Stomach (tissue), 9 donors: Measurements from ENCODE around the gene CLDN12. TPM values are rescaled to one million over a fixed set of nuclear protein-coding genes. Genes with fewer than 3 reads are reported as not detected.
A peak's percentile ranks its signal among the peaks of the same experiment; 100 is the strongest.

ENCODE experiments used
- DNase-seq, 2 donors: peaks; one replicate each; pipeline versions ENCODE4 v3.0.0 to v3.0.0-alpha.2; 2013 to 2019
- H3K27ac ChIP-seq, 5 donors: fragments of 200-600 bp in 4 of 5; sonication (generic) in 4 of 5; one replicate each; pipeline ENCODE4 v1.5.1; 2013 to 2019; ENCODE audit warnings: mild to moderate bottlenecking in 1 of 5, moderate library complexity in 1 of 5
- H3K27me3 ChIP-seq, 3 donors: fragments of 200-600 bp; sonication (generic); one replicate each; pipeline ENCODE4 v1.5.1; 2017 to 2019; ENCODE audit warnings: mixed run types in 1 of 3
- H3K36me3 ChIP-seq, 4 donors: fragments of 200-600 bp; sonication (generic); 1 replicate in 3 of 4; 2 replicates in 1 of 4; pipeline ENCODE4 v1.5.1; 2016 to 2019
- H3K4me1 ChIP-seq, 4 donors: fragments of 200-600 bp; sonication (generic); one replicate each; pipeline ENCODE4 v1.5.1; 2016 to 2019
- H3K4me3 ChIP-seq, 4 donors: fragments of 200-600 bp; sonication (generic) in 3 of 4; one replicate each; pipeline ENCODE4 v1.5.1; 2016 to 2019; ENCODE audit warnings: mild to moderate bottlenecking in 1 of 4
- H3K9me3 ChIP-seq, 4 donors: fragments of 200-600 bp; sonication (generic); one replicate each; pipeline ENCODE4 v1.5.1; 2016 to 2019
- CTCF ChIP-seq, 7 experiments: fragments of 450-650 bp in 4 of 7; fragments of 200-600 bp in 3 of 7; sonication (generic) in 3 of 7; IDR thresholded peaks; one replicate each; pipeline ENCODE4 v1.5.1; 2016 to 2019; ENCODE audit warnings: antibody characterized with exemption in 7 of 7, control low read depth in 2 of 7, mild to moderate bottlenecking in 1 of 7
- EP300 ChIP-seq: sonication (generic); formaldehyde crosslinking; IDR thresholded peaks from one replicate; pipeline ENCODE4 v1.6.1; 2017; ENCODE audit warnings: antibody characterized with exemption
- POLR2A ChIP-seq, 4 donors: fragments of 450-650 bp; IDR thresholded peaks; one replicate each; pipeline ENCODE4 v1.6.1; 2016; ENCODE audit warnings: antibody characterized with exemption in 4 of 4, control low read depth in 2 of 4, mild to moderate bottlenecking in 1 of 4, moderate library complexity in 1 of 4
- POLR2AphosphoS5 ChIP-seq, 3 donors: sonication (generic); formaldehyde crosslinking; IDR thresholded peaks; one replicate each; pipeline ENCODE4 v1.6.1; 2016; ENCODE audit warnings: antibody characterized with exemption in 3 of 3
- WGBS, 5 donors: extraction: QIAGEN DNeasy Blood & Tissue Kit in 3 of 5; methylation state at CpG; one replicate each; pipeline versions ENCODE4 v1.1.5 to v1.1.7; 2013 to 2018; 5-methylcytosine and 5-hydroxymethylcytosine counted together
- intact Hi-C: fragments of 100-400 bp; cut with DNase I; formaldehyde crosslinking; loops from one replicate; pipeline ENCODE4 v1.15.1; 2023; ENCODE audit warnings: low total_unique reads
- polyA plus RNA-seq, 3 donors: library from polyadenylated mRNA; stranded (reverse); fragments of 200-250 nt; gene quantifications; one replicate each; pipeline ENCODE4 v1.2.3, GENCODE V29; 2013
- total RNA-seq, 5 donors: library from RNA; depleted of rRNA; stranded (reverse); fragments of >200 nt; gene quantifications; one replicate each; pipeline versions ENCODE4 v1.1.0 to v1.2.3, GENCODE V29; 2014 to 2016
- donor health status: healthy with polysubstance abuse.
- donor health status: Bipolar disorder and iron deficiency.
- donor health status: healthy.

The CLDN12 gene
- total and polyA plus RNA-seq, 8 donors: 6.1 to 26.6 (median 13.3) TPM

DNA sequence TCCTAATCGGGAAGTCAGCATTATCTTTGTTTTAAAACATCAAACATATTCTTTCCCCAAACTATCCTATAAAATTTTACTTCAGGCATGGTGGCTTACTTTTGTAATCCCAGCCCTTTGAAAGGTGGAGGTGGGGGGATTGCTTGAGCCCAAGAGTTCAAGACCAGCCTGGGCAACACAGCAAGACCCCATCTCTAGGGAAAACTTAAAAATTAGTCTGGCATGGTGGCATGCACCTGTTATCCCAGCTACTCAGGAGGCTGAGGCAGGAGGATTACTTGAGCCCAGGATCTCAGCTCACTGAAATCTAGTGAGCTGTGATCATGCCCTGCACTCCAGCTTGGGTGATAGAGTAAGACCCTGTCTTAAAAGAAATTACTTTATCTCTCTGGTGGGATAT is 4.9 kb downstream of the CLDN12 start:
- Histone ChIP-seq H3K4me1 (peaks cover 20 to 84% (median 29%) of the 10 kb centered on the region in 4 donors), H3K36me3 (peaks cover 0 to 52% (median 44%) of the 10 kb centered on the region in 4 donors), H3K27me3 (no peaks in the 10 kb centered on the region), H3K4me3 (no peak overlapping the region), H3K9me3 (no peaks in the 10 kb centered on the region), H3K27ac (peak overlapping the region in 1 of 5 donors; percentile 78)
- no peak for DNase-seq
- TF ChIP-seq CTCF (IDR thresholded peaks at IDR 0.05): no peak
- no peak for TF ChIP-seq POLR2AphosphoS5 (IDR thresholded peaks at IDR 0.05)
- TF ChIP-seq POLR2A (IDR thresholded peaks at IDR 0.05): no peak
- no peak for TF ChIP-seq EP300
- 91 to 95% (median 94%) methylated on average over 1 of the region's 1 CpG for WGBS, 5 donors
- intact Hi-C loops: no loop called here

- Histone ChIP-seq H3K4me3 (no peak overlapping the region), H3K27me3 (no peaks in the 10 kb centered on the region), H3K9me3 (no peaks in the 10 kb centered on the region), H3K27ac (peak overlapping the region in 3 of 5 donors; percentile 66 to 82 (median 78)), H3K4me1 (peaks cover 14 to 76% (median 22%) of the 10 kb centered on the region in 4 donors), H3K36me3 (peaks cover 6 to 65% (median 56%) of the 10 kb centered on the region in 4 donors)
- no peak for DNase-seq
- WGBS, 5 donors: 29 to 50% (median 31%) methylated on average over 3 of the region's 3 CpGs
- peak in 1 of 3 donors; percentile 44 for TF ChIP-seq POLR2AphosphoS5 (IDR thresholded peaks at IDR 0.05)
- no peak for TF ChIP-seq CTCF (IDR thresholded peaks at IDR 0.05)
- intact Hi-C loops: no loop called here
Measured at GRCh38 chr7:90409667-90410066, 6.4 kb downstream of the CLDN12 start.

GRCh38 chr7:90411510-90411909 is 8.2 kb downstream of the CLDN12 start:
- TF ChIP-seq EP300 (no peak), POLR2A (IDR thresholded peaks at IDR 0.05) (no peak), POLR2AphosphoS5 (IDR thresholded peaks at IDR 0.05) (peak in 1 of 3 donors; percentile 31), CTCF (IDR thresholded peaks at IDR 0.05) (no peak)
- Histone ChIP-seq H3K36me3 (peaks cover 6 to 63% (median 51%) of the 10 kb centered on the region in 4 donors), H3K4me3 (no peak overlapping the region), H3K9me3 (no peaks in the 10 kb centered on the region), H3K27ac (peak overlapping the region in 3 of 5 donors; percentile 48 to 82 (median 78)), H3K27me3 (no peaks in the 10 kb centered on the region), H3K4me1 (peaks cover 14 to 62% (median 17%) of the 10 kb centered on the region in 4 donors)
- WGBS, 5 donors: 28 to 76% (median 44%) methylated on average over 2 of the region's 2 CpGs
- no peak for DNase-seq
- intact Hi-C loops: no loop called here

- DNase-seq: peak in 1 of 2 donors; percentile 55
- Histone ChIP-seq H3K4me1 (peaks cover 7 to 50% (median 13%) of the 10 kb centered on the region in 4 donors), H3K27me3 (no peaks in the 10 kb centered on the region), H3K36me3 (peaks cover 6 to 54% (median 46%) of the 10 kb centered on the region in 4 donors), H3K4me3 (no peak overlapping the region), H3K27ac (peak overlapping the region in 2 of 5 donors; percentile 78 to 82), H3K9me3 (no peaks in the 10 kb centered on the region)
- WGBS, 5 donors: 86 to 87% (median 86%) methylated on average over 11 of the region's 11 CpGs
- no peak for TF ChIP-seq POLR2AphosphoS5 (IDR thresholded peaks at IDR 0.05)
- peak in 2 of 7 experiments; percentile 16 to 37 for TF ChIP-seq CTCF (IDR thresholded peaks at IDR 0.05)
- TF ChIP-seq POLR2A (IDR thresholded peaks at IDR 0.05): no peak
- no peak for TF ChIP-seq EP300
- intact Hi-C loops: no loop called here
Measured at GRCh38 chr7:90412458-90413184, 9.4 kb downstream of the CLDN12 start.
